Measurements from ENCODE around the gene ERN2.

The ERN2 gene

GRCh38 chr16:23667355-23667659 lies 45.7 kb downstream of the ERN2 start:
- no peaks in the 10 kb centered on the region for H3K9me3 ChIP-seq (ENCODE audit: control insufficient read depth, insufficient read depth, low read length)
- TF ChIP-seq CTCF (IDR thresholded peaks at IDR 0.05; ENCODE audit: low read depth, low read length, poor library complexity, severe bottlenecking) = no peak
- no peak for TF ChIP-seq EZH2phosphoT487 (IDR thresholded peaks at IDR 0.05; ENCODE audit: borderline replicate concordance, low read length)
- no peaks in the 10 kb centered on the region for H3K27me3 ChIP-seq (ENCODE audit: control insufficient read depth, low read length)
- H3K9me2 ChIP-seq (replicated peaks; ENCODE audit: control insufficient read depth, low read length) = no peaks in the 10 kb centered on the region
- no peaks in the 10 kb centered on the region for H4K20me1 ChIP-seq (ENCODE audit: control insufficient read depth, insufficient read depth, low read depth, low read length)
- H3K36me3 ChIP-seq (ENCODE audit: control insufficient read depth, low read length) = peaks cover 86% of the 10 kb centered on the region
- peaks cover 12% of the 10 kb centered on the region for H3K4me1 ChIP-seq (ENCODE audit: control insufficient read depth, low read length)
- no peaks in the 10 kb centered on the region for H3K79me2 ChIP-seq (ENCODE audit: control insufficient read depth, low read length)
- no peaks in the 10 kb centered on the region for H3F3A ChIP-seq (ENCODE audit: control insufficient read depth, insufficient read depth)
- H3K27ac ChIP-seq (ENCODE audit: low read depth, low read length) = no peak overlapping the region
- no peak overlapping the region for H3K4me2 ChIP-seq (ENCODE audit: low read length)
- no peak overlapping the region for H3K4me3 ChIP-seq (ENCODE audit: low read length)

- Histone ChIP-seq H3K9me2 (replicated peaks; ENCODE audit: control insufficient read depth, low read length) (no peaks in the 10 kb centered on the region), H3K4me3 (ENCODE audit: low read length) (no peak overlapping the region), H3K36me3 (ENCODE audit: control insufficient read depth, low read length) (peaks cover 88% of the 10 kb centered on the region), H3K27me3 (ENCODE audit: control insufficient read depth, low read length) (no peaks in the 10 kb centered on the region), H3K4me2 (ENCODE audit: low read length) (no peak overlapping the region), H3K27ac (ENCODE audit: low read depth, low read length) (no peak overlapping the region), H4K20me1 (ENCODE audit: control insufficient read depth, insufficient read depth, low read depth, low read length) (no peaks in the 10 kb centered on the region), H3K79me2 (ENCODE audit: control insufficient read depth, low read length) (no peaks in the 10 kb centered on the region), H3K4me1 (ENCODE audit: control insufficient read depth, low read length) (peaks cover 12% of the 10 kb centered on the region), H3K9me3 (ENCODE audit: control insufficient read depth, insufficient read depth, low read length) (no peaks in the 10 kb centered on the region), H3F3A (ENCODE audit: control insufficient read depth, insufficient read depth) (no peaks in the 10 kb centered on the region)
- TF ChIP-seq CTCF (IDR thresholded peaks at IDR 0.05; ENCODE audit: low read depth, low read length, poor library complexity, severe bottlenecking) (no peak), EZH2phosphoT487 (IDR thresholded peaks at IDR 0.05; ENCODE audit: borderline replicate concordance, low read length) (no peak)
Observed at GRCh38 chr16:23666571-23667354, 46.3 kb downstream of the ERN2 start.

- TF ChIP-seq EZH2phosphoT487 (IDR thresholded peaks at IDR 0.05; ENCODE audit: borderline replicate concordance, low read length) = no peak
- TF ChIP-seq CTCF (IDR thresholded peaks at IDR 0.05; ENCODE audit: low read depth, low read length, poor library complexity, severe bottlenecking) = no peak
Observed at GRCh38 chr16:23663918-23664317, 49.1 kb downstream of the ERN2 start.

More at GRCh38 chr16:23663918-23664317, 49.1 kb downstream of the ERN2 start:
- H3K4me2 ChIP-seq (ENCODE audit: low read length) = no peak overlapping the region
- H3K36me3 ChIP-seq (ENCODE audit: control insufficient read depth, low read length) = peaks cover 93% of the 10 kb centered on the region
- H3K9me2 ChIP-seq (replicated peaks; ENCODE audit: control insufficient read depth, low read length) = no peaks in the 10 kb centered on the region
- H3K79me2 ChIP-seq (ENCODE audit: control insufficient read depth, low read length) = no peaks in the 10 kb centered on the region
- no peaks in the 10 kb centered on the region for H3K4me1 ChIP-seq (ENCODE audit: control insufficient read depth, low read length)
- no peak overlapping the region for H3K27ac ChIP-seq (ENCODE audit: low read depth, low read length)
- no peak overlapping the region for H3K4me3 ChIP-seq (ENCODE audit: low read length)
- H3F3A ChIP-seq (ENCODE audit: control insufficient read depth, insufficient read depth) = no peaks in the 10 kb centered on the region
- H3K27me3 ChIP-seq (ENCODE audit: control insufficient read depth, low read length) = no peaks in the 10 kb centered on the region
- H3K9me3 ChIP-seq (ENCODE audit: control insufficient read depth, insufficient read depth, low read length) = no peaks in the 10 kb centered on the region
- H4K20me1 ChIP-seq (ENCODE audit: control insufficient read depth, insufficient read depth, low read depth, low read length) = no peaks in the 10 kb centered on the region
